Measurements from ENCODE around the gene ROCK2.
"Not testable (repeated sequence)": the region's sequence is repeated elsewhere in the genome, so short reads cannot be mapped to it uniquely, and the experiment has no call there.

The ROCK2 gene

GRCh38 chr2:11186145-11186544 is 158.3 kb downstream of the ROCK2 start:
- no peaks in the 10 kb centered on the region for H3K27me3 Mint-ChIP-seq (ENCODE audit: low read depth)
- H3K27ac Mint-ChIP-seq: no peak overlapping the region
- H3K9me3 Mint-ChIP-seq: no peaks in the 10 kb centered on the region
- no peaks in the 10 kb centered on the region for H3K4me1 Mint-ChIP-seq (ENCODE audit: low read depth)
- H3K4me3 Mint-ChIP-seq: no peak overlapping the region
- DNase-seq (ENCODE audit: low spot score): no peak
- peaks cover 11% of the 10 kb centered on the region for H3K36me3 Mint-ChIP-seq (ENCODE audit: low read depth)

- no peaks in the 10 kb centered on the region for H3K9me3 Mint-ChIP-seq
- H3K4me3 Mint-ChIP-seq: no peak overlapping the region
- H3K27me3 Mint-ChIP-seq (ENCODE audit: low read depth): no peaks in the 10 kb centered on the region
- H3K4me1 Mint-ChIP-seq (ENCODE audit: low read depth): no peaks in the 10 kb centered on the region
- peaks cover 5% of the 10 kb centered on the region for H3K36me3 Mint-ChIP-seq (ENCODE audit: low read depth)
- no peak overlapping the region for H3K27ac Mint-ChIP-seq
- DNase-seq (ENCODE audit: low spot score): no peak
Measured at GRCh38 chr2:11182951-11183350, 161.5 kb downstream of the ROCK2 start.

- H3K27ac Mint-ChIP-seq: no peak overlapping the region
- H3K4me1 Mint-ChIP-seq (ENCODE audit: low read depth): peaks cover 3% of the 10 kb centered on the region
- H3K36me3 Mint-ChIP-seq (ENCODE audit: low read depth): peaks cover 5% of the 10 kb centered on the region
- no peaks in the 10 kb centered on the region for H3K27me3 Mint-ChIP-seq (ENCODE audit: low read depth)
- no peak for DNase-seq (ENCODE audit: low spot score)
- H3K9me3 Mint-ChIP-seq: no peaks in the 10 kb centered on the region
- H3K4me3 Mint-ChIP-seq: no peak overlapping the region
Measured at GRCh38 chr2:11180653-11181052, 163.8 kb downstream of the ROCK2 start.

- Mint-ChIP-seq H3K36me3 (ENCODE audit: low read depth) (peaks cover 5% of the 10 kb centered on the region), H3K27me3 (ENCODE audit: low read depth) (no peaks in the 10 kb centered on the region), H3K9me3 (no peaks in the 10 kb centered on the region), H3K4me3 (no peak overlapping the region), H3K27ac (no peak overlapping the region), H3K4me1 (ENCODE audit: low read depth) (peaks cover 10% of the 10 kb centered on the region)
- DNase-seq (ENCODE audit: low spot score): no peak
Measured at GRCh38 chr2:11179899-11180298, 164.5 kb downstream of the ROCK2 start.

- no peaks in the 10 kb centered on the region for H3K9me3 Mint-ChIP-seq
- DNase-seq (ENCODE audit: low spot score): no peak
- no peak overlapping the region for H3K27ac Mint-ChIP-seq
- peaks cover 11% of the 10 kb centered on the region for H3K4me1 Mint-ChIP-seq (ENCODE audit: low read depth)
- H3K4me3 Mint-ChIP-seq: no peak overlapping the region
- H3K27me3 Mint-ChIP-seq (ENCODE audit: low read depth): no peaks in the 10 kb centered on the region
- H3K36me3 Mint-ChIP-seq (ENCODE audit: low read depth): peaks cover 3% of the 10 kb centered on the region
Measured at GRCh38 chr2:11179196-11179595, 165.2 kb downstream of the ROCK2 start.

- Mint-ChIP-seq H3K27ac (no peak overlapping the region), H3K4me3 (no peak overlapping the region), H3K9me3 (no peaks in the 10 kb centered on the region), H3K36me3 (ENCODE audit: low read depth) (peaks cover 3% of the 10 kb centered on the region), H3K4me1 (ENCODE audit: low read depth) (peaks cover 11% of the 10 kb centered on the region), H3K27me3 (ENCODE audit: low read depth) (no peaks in the 10 kb centered on the region)
- DNase-seq (ENCODE audit: low spot score): no peak
Measured at GRCh38 chr2:11177871-11178690, 166.4 kb downstream of the ROCK2 start.

GRCh38 chr2:11175293-11175795 is 169.1 kb downstream of the ROCK2 start:
- H3K27ac Mint-ChIP-seq: peak overlapping the region; percentile 8
- DNase-seq (ENCODE audit: low spot score): no peak
- peak overlapping the region; percentile 3 for H3K4me3 Mint-ChIP-seq
- H3K9me3 Mint-ChIP-seq: no peaks in the 10 kb centered on the region
- H3K36me3 Mint-ChIP-seq (ENCODE audit: low read depth): no peaks in the 10 kb centered on the region
- H3K4me1 Mint-ChIP-seq (ENCODE audit: low read depth): peaks cover 11% of the 10 kb centered on the region
- no peaks in the 10 kb centered on the region for H3K27me3 Mint-ChIP-seq (ENCODE audit: low read depth)

- peaks cover 11% of the 10 kb centered on the region for H3K4me1 Mint-ChIP-seq (ENCODE audit: low read depth)
- no peak for DNase-seq (ENCODE audit: low spot score)
- H3K36me3 Mint-ChIP-seq (ENCODE audit: low read depth): no peaks in the 10 kb centered on the region
- H3K27ac Mint-ChIP-seq: no peak overlapping the region
- no peak overlapping the region for H3K4me3 Mint-ChIP-seq
- no peaks in the 10 kb centered on the region for H3K9me3 Mint-ChIP-seq
- H3K27me3 Mint-ChIP-seq (ENCODE audit: low read depth): no peaks in the 10 kb centered on the region
Measured at GRCh38 chr2:11174222-11174621, 170.2 kb downstream of the ROCK2 start.

- H3K4me1 Mint-ChIP-seq (ENCODE audit: low read depth): no peaks in the 10 kb centered on the region
- H3K4me3 Mint-ChIP-seq: no peak overlapping the region
- H3K36me3 Mint-ChIP-seq (ENCODE audit: low read depth): no peaks in the 10 kb centered on the region
Measured at GRCh38 chr2:11169333-11169732, 175.1 kb downstream of the ROCK2 start.

GRCh38 chr2:11168488-11168887 is 175.9 kb downstream of the ROCK2 start:
- no peak for DNase-seq (ENCODE audit: low spot score)
- Mint-ChIP-seq H3K27ac (no peak overlapping the region), H3K9me3 (no peaks in the 10 kb centered on the region), H3K4me3 (no peak overlapping the region), H3K27me3 (ENCODE audit: low read depth) (no peaks in the 10 kb centered on the region), H3K4me1 (ENCODE audit: low read depth) (no peaks in the 10 kb centered on the region), H3K36me3 (ENCODE audit: low read depth) (no peaks in the 10 kb centered on the region)

More at GRCh38 chr2:11169333-11169732, 175.1 kb downstream of the ROCK2 start:
- no peak for DNase-seq (ENCODE audit: low spot score)
- Mint-ChIP-seq H3K27me3 (ENCODE audit: low read depth) (no peaks in the 10 kb centered on the region), H3K9me3 (no peaks in the 10 kb centered on the region), H3K27ac (no peak overlapping the region)

- Mint-ChIP-seq H3K36me3 (ENCODE audit: low read depth) (peaks cover 2% of the 10 kb centered on the region), H3K27ac (no peak overlapping the region)
Measured at GRCh38 chr2:11166476-11166875, 178.0 kb downstream of the ROCK2 start.

GRCh38 chr2:11165046-11165445 is 179.4 kb downstream of the ROCK2 start:
- DNase-seq (ENCODE audit: low spot score); H3K9me3 Mint-ChIP-seq; H3K27me3 Mint-ChIP-seq (ENCODE audit: low read depth); H3K4me1 Mint-ChIP-seq (ENCODE audit: low read depth); H3K27ac Mint-ChIP-seq; H3K36me3 Mint-ChIP-seq (ENCODE audit: low read depth); H3K4me3 Mint-ChIP-seq: not testable (repeated sequence)

More at GRCh38 chr2:11166476-11166875, 178.0 kb downstream of the ROCK2 start:
- DNase-seq (ENCODE audit: low spot score): no peak
- H3K27me3 Mint-ChIP-seq (ENCODE audit: low read depth): no peaks in the 10 kb centered on the region
- no peaks in the 10 kb centered on the region for H3K9me3 Mint-ChIP-seq
- no peaks in the 10 kb centered on the region for H3K4me1 Mint-ChIP-seq (ENCODE audit: low read depth)
- no peak overlapping the region for H3K4me3 Mint-ChIP-seq

- DNase-seq (ENCODE audit: low spot score): no peak
- H3K4me3 Mint-ChIP-seq: no peak overlapping the region
- no peak overlapping the region for H3K27ac Mint-ChIP-seq
- H3K27me3 Mint-ChIP-seq (ENCODE audit: low read depth): no peaks in the 10 kb centered on the region
- no peaks in the 10 kb centered on the region for H3K9me3 Mint-ChIP-seq
- H3K36me3 Mint-ChIP-seq (ENCODE audit: low read depth): peaks cover 2% of the 10 kb centered on the region
- peaks cover 7% of the 10 kb centered on the region for H3K4me1 Mint-ChIP-seq (ENCODE audit: low read depth)
Measured at GRCh38 chr2:11163439-11164317, 180.8 kb downstream of the ROCK2 start.

- peaks cover 7% of the 10 kb centered on the region for H3K4me1 Mint-ChIP-seq (ENCODE audit: low read depth)
- H3K27ac Mint-ChIP-seq: no peak overlapping the region
- H3K4me3 Mint-ChIP-seq: no peak overlapping the region
- no peak for DNase-seq (ENCODE audit: low spot score)
- H3K9me3 Mint-ChIP-seq: no peaks in the 10 kb centered on the region
- H3K36me3 Mint-ChIP-seq (ENCODE audit: low read depth): peaks cover 2% of the 10 kb centered on the region
- no peaks in the 10 kb centered on the region for H3K27me3 Mint-ChIP-seq (ENCODE audit: low read depth)
Measured at GRCh38 chr2:11161747-11162146, 182.7 kb downstream of the ROCK2 start.
